ENCODE results near the gene GGA2.

Gene GGA2

DNA sequence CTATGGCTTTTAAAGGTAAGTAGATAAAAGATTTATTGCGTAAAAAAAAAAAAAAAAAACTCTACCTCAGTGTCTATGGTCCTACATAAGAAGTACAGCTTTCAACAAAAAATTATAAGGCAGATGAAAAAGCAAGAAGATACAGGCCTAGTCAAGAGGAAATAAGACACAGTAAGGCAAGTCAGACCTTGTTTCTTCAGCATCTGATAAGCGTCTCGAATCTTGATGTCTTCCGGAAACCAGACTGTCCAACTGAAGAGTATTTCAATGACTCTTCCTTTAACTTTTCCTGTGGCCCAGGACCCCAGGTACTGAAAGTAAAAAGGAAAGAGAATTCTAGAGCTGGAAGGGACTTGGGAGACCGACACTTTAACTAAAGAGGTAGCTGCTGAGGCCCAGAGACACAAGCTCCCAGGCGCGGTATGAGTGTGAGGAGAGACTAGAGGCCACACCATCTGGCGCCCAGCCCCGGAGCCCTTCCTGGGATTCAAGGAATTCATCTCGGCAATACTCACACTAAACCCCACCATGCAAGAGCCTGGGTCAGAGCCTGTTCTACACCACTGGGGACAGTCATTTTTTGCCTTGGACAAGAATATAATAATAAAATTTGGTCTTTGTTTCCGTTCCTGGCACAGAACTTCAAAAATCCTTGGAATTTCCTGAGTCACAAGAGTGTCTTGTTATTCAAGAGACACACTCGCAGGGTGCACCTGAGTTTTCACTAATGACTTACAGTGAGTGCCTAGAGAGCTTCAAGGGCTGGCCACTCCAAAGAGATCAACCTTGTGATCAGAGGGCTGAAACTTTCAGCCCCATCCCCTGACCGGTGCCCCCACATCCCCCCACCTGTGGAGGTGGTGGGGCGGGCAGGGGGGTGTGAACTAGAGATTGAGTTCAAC lies 18.6 kb downstream of the GGA2 start:
- H3K9ac ChIP-seq (ENCODE audit: low read length) = no peak overlapping the region
- no peaks in the 10 kb centered on the region for H3K9me2 ChIP-seq (replicated peaks; ENCODE audit: insufficient read depth, low read length)
- H4K20me1 ChIP-seq (ENCODE audit: low read depth, low read length) = peaks cover 10% of the 10 kb centered on the region
- H3F3A ChIP-seq (ENCODE audit: insufficient read depth) = no peaks in the 10 kb centered on the region
- no peaks in the 10 kb centered on the region for H3K9me3 ChIP-seq (ENCODE audit: insufficient read depth, low read length)
- H3K27ac ChIP-seq (ENCODE audit: low read depth, low read length) = no peak overlapping the region
- H3K79me2 ChIP-seq (ENCODE audit: insufficient read depth, low read length) = peaks cover 41% of the 10 kb centered on the region
- H3K27me3 ChIP-seq (ENCODE audit: low read length) = no peaks in the 10 kb centered on the region
- no peak for TF ChIP-seq EZH2phosphoT487 (conservative IDR thresholded peaks at IDR 0.05; ENCODE audit: low read length)
- no peak for TF ChIP-seq CTCF (IDR thresholded peaks at IDR 0.05; ENCODE audit: insufficient read depth, low read length, poor library complexity, severe bottlenecking)
- no peak overlapping the region for H3K4me2 ChIP-seq (ENCODE audit: low read depth, low read length, poor library complexity, severe bottlenecking)
- H3K4me3 ChIP-seq (ENCODE audit: insufficient read depth, low read length, poor library complexity, severe bottlenecking) = no peak overlapping the region
- H2AFZ ChIP-seq (ENCODE audit: low read depth, low read length, severe bottlenecking) = no peak overlapping the region
- peaks cover 46% of the 10 kb centered on the region; the same call in 1 of the 2 replicates for H3K36me3 ChIP-seq (ENCODE audit: low read length)

DNA sequence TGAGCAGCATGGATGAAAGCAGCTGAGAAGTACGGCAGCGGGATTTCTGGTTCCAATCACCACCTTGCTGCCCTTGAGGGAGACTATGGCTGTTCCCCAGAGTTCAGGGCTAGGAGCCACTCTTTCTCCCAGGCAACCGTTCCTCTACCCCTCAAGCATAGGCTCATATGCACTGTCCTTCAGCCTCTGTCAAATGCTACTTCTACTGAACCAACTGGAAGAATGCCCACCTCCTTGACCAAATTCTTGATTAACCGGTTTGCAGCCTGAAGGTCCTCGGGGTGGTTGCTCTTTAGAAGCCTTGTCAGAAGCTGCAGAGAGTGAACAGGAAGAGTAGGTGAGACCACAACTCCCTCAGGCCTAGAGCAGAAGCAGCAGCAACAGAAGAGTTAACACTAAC lies 23.8 kb downstream of the GGA2 start:
- Histone ChIP-seq H3F3A (ENCODE audit: insufficient read depth) (no peaks in the 10 kb centered on the region), H3K9ac (ENCODE audit: low read length) (no peak overlapping the region), H3K4me3 (ENCODE audit: insufficient read depth, low read length, poor library complexity, severe bottlenecking) (no peak overlapping the region), H3K9me3 (ENCODE audit: insufficient read depth, low read length) (no peaks in the 10 kb centered on the region), H4K20me1 (ENCODE audit: low read depth, low read length) (peaks cover 4% of the 10 kb centered on the region), H3K27me3 (ENCODE audit: low read length) (no peaks in the 10 kb centered on the region), H3K36me3 (ENCODE audit: low read length) (peaks cover 51% of the 10 kb centered on the region), H3K27ac (ENCODE audit: low read depth, low read length) (no peak overlapping the region), H3K79me2 (ENCODE audit: insufficient read depth, low read length) (peaks cover 15% of the 10 kb centered on the region), H2AFZ (ENCODE audit: low read depth, low read length, severe bottlenecking) (no peak overlapping the region), H3K9me2 (replicated peaks; ENCODE audit: insufficient read depth, low read length) (no peaks in the 10 kb centered on the region), H3K4me2 (ENCODE audit: low read depth, low read length, poor library complexity, severe bottlenecking) (no peak overlapping the region)
- TF ChIP-seq EZH2phosphoT487 (conservative IDR thresholded peaks at IDR 0.05; ENCODE audit: low read length) = no peak
- no peak for TF ChIP-seq CTCF (IDR thresholded peaks at IDR 0.05; ENCODE audit: insufficient read depth, low read length, poor library complexity, severe bottlenecking)

- Histone ChIP-seq H3K27ac (ENCODE audit: low read depth, low read length) (no peak overlapping the region), H3K9me2 (replicated peaks; ENCODE audit: insufficient read depth, low read length) (no peaks in the 10 kb centered on the region), H4K20me1 (ENCODE audit: low read depth, low read length) (peaks cover 4% of the 10 kb centered on the region), H3K79me2 (ENCODE audit: insufficient read depth, low read length) (peaks cover 13% of the 10 kb centered on the region), H3K9me3 (ENCODE audit: insufficient read depth, low read length) (no peaks in the 10 kb centered on the region), H3K4me2 (ENCODE audit: low read depth, low read length, poor library complexity, severe bottlenecking) (no peak overlapping the region), H3K9ac (ENCODE audit: low read length) (no peak overlapping the region), H3K27me3 (ENCODE audit: low read length) (no peaks in the 10 kb centered on the region), H2AFZ (ENCODE audit: low read depth, low read length, severe bottlenecking) (no peak overlapping the region), H3F3A (ENCODE audit: insufficient read depth) (no peaks in the 10 kb centered on the region), H3K4me3 (ENCODE audit: insufficient read depth, low read length, poor library complexity, severe bottlenecking) (no peak overlapping the region), H3K36me3 (ENCODE audit: low read length) (peaks cover 50% of the 10 kb centered on the region)
- TF ChIP-seq CTCF (IDR thresholded peaks at IDR 0.05; ENCODE audit: insufficient read depth, low read length, poor library complexity, severe bottlenecking) = no peak
- TF ChIP-seq EZH2phosphoT487 (conservative IDR thresholded peaks at IDR 0.05; ENCODE audit: low read length) = no peak
Measured at GRCh38 chr16:23485841-23486240, 24.5 kb downstream of the GGA2 start.

Data from SU-DHL-6 (cell line).